Measurements from ENCODE around the gene RFK.

DNA sequence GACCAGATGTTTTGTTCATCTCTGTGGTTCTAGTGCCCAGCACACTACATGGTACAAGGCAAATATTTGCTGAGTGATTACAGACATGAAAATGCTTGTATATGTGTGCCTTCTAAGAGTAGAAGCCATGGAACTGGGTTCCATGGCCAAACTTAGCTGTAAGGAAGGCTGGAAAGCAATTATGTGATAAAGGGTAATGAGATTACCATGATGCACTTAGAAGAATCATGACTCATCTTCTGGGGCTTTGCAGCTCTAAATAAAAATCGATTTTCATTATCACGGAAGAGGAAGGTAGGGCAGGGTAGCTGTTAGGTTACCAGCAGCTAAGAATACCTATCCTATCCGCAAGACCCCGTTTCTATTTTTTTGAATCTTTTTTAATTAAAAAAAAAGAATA, 28.0 kb downstream of the RFK start:
- TF ChIP-seq, protein P1, sequence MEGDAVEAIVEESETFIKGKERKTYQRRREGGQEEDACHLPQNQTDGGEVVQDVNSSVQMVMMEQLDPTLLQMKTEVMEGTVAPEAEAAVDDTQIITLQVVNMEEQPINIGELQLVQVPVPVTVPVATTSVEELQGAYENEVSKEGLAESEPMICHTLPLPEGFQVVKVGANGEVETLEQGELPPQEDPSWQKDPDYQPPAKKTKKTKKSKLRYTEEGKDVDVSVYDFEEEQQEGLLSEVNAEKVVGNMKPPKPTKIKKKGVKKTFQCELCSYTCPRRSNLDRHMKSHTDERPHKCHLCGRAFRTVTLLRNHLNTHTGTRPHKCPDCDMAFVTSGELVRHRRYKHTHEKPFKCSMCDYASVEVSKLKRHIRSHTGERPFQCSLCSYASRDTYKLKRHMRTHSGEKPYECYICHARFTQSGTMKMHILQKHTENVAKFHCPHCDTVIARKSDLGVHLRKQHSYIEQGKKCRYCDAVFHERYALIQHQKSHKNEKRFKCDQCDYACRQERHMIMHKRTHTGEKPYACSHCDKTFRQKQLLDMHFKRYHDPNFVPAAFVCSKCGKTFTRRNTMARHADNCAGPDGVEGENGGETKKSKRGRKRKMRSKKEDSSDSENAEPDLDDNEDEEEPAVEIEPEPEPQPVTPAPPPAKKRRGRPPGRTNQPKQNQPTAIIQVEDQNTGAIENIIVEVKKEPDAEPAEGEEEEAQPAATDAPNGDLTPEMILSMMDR (IDR thresholded peaks at IDR 0.05; ENCODE audit: poor library complexity, severe bottlenecking), result no peak
- no peak for TF ChIP-seq EZH2 (IDR thresholded peaks at IDR 0.05; ENCODE audit: borderline replicate concordance, insufficient read depth, low read length, poor library complexity, severe bottlenecking)
- TF ChIP-seq EP300 (conservative IDR thresholded peaks at IDR 0.05; ENCODE audit: poor library complexity, severe bottlenecking), result no peak
- no peak for TF ChIP-seq RAD21 (conservative IDR thresholded peaks at IDR 0.05)
- TF ChIP-seq, protein P2, sequence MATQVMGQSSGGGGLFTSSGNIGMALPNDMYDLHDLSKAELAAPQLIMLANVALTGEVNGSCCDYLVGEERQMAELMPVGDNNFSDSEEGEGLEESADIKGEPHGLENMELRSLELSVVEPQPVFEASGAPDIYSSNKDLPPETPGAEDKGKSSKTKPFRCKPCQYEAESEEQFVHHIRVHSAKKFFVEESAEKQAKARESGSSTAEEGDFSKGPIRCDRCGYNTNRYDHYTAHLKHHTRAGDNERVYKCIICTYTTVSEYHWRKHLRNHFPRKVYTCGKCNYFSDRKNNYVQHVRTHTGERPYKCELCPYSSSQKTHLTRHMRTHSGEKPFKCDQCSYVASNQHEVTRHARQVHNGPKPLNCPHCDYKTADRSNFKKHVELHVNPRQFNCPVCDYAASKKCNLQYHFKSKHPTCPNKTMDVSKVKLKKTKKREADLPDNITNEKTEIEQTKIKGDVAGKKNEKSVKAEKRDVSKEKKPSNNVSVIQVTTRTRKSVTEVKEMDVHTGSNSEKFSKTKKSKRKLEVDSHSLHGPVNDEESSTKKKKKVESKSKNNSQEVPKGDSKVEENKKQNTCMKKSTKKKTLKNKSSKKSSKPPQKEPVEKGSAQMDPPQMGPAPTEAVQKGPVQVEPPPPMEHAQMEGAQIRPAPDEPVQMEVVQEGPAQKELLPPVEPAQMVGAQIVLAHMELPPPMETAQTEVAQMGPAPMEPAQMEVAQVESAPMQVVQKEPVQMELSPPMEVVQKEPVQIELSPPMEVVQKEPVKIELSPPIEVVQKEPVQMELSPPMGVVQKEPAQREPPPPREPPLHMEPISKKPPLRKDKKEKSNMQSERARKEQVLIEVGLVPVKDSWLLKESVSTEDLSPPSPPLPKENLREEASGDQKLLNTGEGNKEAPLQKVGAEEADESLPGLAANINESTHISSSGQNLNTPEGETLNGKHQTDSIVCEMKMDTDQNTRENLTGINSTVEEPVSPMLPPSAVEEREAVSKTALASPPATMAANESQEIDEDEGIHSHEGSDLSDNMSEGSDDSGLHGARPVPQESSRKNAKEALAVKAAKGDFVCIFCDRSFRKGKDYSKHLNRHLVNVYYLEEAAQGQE (IDR thresholded peaks at IDR 0.05; ENCODE audit: borderline replicate concordance), result no peak
- no peak for TF ChIP-seq POLR2AphosphoS5 (IDR thresholded peaks at IDR 0.05)
- no peak for TF ChIP-seq TAF1 (IDR thresholded peaks at IDR 0.05; ENCODE audit: low read depth)
- TF ChIP-seq MXI1 (conservative IDR thresholded peaks at IDR 0.05; ENCODE audit: poor library complexity, severe bottlenecking), result no peak
